GM21515 (cell line): ENCODE data around the gene MRPL24.
"Not testable (repeated sequence)": the region's sequence is repeated elsewhere in the genome, so short reads cannot be mapped to it uniquely, and the experiment has no call there.

Source experiments
- ATAC-seq: cut with Tn5 transposase; IDR thresholded peaks from one replicate; pipeline ENCODE4 v1.9.1; 2021; ENCODE audit not compliant: unreplicated experiment

Gene MRPL24

DNA sequence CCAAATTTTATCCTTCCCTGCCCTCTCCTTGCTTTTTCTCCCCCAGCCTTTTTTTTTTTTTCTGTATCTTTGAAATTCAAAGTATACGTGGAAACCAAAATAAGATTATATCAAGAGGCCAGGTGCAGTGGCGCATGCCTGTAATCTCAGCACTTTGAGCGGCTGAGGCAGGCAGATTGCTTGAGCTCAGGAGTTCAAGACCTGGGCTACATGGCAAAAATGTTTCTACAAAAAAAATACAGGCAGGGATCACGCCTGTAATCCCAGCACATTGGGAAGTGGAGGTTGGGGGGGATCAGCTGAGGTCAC is 19.9 kb upstream of the MRPL24 start:
- no peak for ATAC-seq

DNA sequence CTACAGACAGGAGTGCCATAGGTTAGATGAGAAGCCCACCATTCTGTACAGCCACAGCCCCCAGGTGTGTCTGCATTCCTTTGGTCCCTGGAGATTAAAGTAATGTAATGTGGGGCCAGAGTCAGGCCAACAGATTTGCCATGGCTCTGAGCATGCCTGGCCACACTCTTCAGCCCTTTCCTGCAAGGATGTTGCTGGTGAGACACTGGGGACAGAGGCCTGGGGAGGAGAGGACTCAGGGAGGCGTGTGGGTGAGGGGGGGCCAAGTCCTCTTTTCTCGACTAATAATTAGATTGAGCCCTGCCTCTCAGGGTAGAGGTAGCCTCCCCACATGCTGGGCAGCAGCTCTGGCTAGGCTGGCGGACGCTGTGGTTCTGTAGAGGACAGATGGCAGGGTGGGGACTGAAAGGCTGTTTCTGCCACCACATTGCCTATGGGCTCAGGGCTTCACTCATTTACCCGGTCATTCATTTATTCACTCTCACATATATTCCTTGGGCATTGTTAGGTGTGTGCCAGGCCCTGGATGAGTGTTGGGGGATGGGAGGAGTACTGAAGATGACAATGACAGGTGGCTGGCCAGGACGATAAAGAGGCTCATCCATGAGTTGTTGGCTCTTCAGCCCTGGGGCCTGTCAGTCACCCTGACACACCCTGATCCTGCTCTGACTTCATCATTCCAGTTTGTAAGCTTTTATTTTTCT is 19.4 kb upstream of the MRPL24 start:
- no peak for ATAC-seq

DNA sequence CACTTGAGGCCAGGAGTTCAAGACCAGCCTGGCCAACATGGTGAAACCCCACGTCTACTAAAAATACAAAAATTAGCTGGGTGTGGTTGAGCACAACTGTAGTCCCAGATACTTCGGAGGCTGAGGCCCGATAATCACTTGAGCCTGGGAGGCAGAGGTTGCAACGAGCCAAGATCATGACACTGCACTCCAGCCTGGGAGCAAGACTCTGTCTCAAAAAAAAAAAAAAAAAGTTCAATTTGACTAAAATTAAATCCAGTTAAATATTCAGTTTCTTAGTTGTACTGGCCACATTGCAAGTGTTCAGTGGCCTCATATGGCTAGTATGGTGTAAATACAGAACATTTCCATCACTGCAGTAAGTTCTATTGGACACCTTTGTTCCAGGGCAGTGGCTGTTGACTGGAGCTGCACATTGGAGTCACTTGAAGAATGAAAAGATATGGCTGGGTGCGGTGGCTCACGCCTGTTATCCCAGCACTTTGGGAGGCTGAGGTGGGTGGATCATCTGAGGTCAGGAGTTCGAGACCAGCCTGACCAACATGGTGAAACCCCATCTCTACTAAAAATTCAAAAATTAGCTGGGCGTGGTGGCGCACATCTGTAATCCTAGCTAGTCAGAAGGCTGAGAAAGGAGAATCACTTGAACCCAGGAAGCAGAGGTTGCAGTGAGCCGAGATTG is 16.8 kb upstream of the MRPL24 start:
- not testable (repeated sequence) for ATAC-seq

DNA sequence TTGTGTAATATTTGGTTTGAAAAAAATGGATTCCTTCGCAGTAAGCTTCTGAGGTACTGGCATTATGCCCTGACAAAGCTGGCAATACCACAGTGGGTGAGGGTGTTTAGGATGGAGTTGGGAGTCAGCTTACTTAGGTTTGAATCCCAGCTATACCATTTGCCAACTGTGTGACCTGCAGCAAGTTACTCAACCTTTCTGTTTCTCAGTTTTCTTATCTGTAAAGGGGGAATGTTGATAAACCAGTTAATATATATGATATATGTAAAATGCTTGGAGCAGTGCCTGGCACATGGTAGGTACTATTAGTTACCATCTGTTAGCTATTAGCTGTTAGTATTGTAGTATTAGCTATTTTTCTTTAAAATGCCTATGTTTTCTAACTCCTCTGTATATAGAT is 15.5 kb upstream of the MRPL24 start:
- no peak for ATAC-seq

DNA sequence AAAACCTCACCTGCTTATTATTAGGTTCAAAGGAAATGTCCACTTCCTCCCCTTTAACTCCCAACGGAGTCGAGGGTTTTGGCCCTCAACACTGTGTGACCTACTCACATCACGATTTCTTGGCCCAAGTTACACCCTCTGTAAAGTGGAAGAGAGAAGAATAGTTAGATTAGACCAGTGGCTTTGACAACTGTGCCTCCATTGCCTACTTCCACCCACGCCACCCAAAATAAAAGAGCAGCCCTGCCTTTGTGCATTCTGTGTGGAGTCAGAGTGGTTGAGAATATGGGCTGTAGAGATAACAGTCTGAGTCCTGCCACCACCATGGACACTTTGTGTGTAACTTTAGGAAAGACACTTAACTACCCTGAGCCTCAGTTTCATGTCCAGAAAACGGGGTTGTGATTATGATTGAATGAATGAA is 14.7 kb upstream of the MRPL24 start:
- ATAC-seq: no peak

DNA sequence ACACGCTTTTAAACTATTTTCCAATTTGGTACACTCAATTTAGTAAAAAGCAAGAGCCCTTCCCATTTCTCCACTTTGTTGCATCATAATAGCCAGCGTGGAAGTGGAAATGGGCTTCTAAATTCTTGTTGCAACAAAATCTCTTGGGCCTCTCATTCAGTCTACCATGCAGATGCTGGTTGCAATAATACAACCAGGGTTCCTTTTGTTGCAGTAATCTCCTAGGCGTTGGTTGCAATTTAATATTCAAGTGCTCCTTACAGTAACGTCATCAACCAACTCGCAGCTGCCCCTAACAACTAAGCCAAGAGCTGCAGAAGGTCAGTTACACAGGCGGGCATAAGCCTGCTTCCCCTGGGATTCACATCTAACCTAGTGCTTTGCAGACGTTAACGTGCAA is 13.3 kb upstream of the MRPL24 start:
- ATAC-seq: no peak

DNA sequence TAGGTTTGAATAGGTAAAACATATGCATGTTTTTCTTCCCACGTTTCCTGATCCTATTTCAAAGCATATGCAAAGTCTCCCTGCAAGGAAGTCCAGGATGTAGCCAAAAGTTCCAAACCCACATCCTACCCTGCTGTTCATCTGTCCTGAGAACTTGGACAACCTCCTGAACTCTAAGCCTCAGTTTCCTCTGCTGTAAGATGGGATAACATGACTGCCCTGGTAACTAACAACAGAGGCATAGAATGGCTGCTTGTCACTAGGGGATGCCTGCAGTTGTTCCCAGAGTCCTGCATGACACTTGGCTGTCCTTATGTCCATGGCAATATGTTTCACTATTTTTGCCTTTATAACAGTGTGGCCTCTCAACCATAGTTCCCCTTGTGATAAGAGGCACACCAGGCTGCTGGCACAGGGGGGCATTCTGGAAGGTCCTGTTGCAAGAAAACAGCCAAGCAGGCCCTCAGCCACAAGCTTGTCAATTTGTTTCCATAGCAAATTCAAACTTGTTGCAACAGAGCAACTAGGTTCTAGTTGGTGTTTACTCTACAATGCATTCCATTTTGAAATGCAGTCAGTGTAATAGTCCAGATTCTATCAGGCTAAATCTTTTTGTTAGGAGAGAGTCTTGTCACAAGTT is 12.1 kb upstream of the MRPL24 start:
- no peak for ATAC-seq

DNA sequence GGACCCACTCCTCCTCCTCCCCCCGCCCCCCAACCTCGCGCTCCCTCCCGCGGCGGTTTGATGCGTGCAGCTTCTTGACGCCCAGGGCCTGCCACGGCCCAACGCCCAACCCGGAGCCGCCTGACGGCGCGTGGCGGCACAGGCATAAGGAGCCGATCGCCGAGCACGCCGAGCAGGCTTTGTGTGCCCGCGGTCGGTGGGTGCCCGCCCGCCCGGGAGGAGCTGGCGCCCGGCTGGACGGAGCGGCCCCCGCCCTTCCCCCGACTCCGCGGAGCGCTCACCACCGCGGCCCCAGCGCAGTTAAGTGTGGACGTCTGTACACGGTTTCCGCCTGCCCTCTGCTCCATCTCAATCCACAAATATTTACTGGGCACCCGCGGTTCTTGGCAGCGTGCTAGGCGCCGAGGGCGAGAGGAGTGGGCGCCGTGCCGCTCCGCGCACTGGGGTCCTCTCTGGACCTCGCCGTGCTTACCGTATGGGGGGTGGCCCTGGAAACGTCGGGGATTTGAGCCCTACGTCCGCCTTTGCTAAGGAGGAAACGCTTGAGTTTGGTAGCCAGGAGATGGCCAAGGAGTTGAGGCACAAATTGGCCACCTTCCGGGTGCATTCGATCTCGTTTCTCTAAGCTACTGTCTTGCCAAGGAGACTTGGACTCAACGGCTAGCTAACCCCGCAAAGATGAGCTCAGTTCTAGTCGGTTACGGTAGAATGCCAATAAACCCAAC is 11.0 kb upstream of the MRPL24 start:
- ATAC-seq: peak; percentile 59

DNA sequence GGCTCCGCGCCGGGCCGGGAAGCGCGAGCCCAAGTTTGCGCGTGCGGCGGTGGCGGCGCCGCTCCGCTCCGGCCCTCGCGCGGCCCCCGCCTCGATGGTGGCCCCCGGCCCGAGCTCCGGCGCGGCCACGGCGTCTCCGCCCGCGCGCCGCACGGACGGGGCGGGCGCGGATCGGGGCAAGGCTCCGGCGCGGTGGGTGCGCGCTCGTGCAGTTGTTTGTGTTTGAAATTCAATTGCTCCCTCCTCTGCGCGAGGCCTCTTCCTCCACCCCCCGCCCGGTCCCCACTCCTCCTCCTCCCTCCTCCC is 10.5 kb upstream of the MRPL24 start, which contains the start of gene HDGF:
Gene HDGF, minus strand, starts transcription at position 225 of the 306 bp plus-strand sequence. CDS start 246 bp downstream, outside the sequence.
- peak; percentile 16 for ATAC-seq

DNA sequence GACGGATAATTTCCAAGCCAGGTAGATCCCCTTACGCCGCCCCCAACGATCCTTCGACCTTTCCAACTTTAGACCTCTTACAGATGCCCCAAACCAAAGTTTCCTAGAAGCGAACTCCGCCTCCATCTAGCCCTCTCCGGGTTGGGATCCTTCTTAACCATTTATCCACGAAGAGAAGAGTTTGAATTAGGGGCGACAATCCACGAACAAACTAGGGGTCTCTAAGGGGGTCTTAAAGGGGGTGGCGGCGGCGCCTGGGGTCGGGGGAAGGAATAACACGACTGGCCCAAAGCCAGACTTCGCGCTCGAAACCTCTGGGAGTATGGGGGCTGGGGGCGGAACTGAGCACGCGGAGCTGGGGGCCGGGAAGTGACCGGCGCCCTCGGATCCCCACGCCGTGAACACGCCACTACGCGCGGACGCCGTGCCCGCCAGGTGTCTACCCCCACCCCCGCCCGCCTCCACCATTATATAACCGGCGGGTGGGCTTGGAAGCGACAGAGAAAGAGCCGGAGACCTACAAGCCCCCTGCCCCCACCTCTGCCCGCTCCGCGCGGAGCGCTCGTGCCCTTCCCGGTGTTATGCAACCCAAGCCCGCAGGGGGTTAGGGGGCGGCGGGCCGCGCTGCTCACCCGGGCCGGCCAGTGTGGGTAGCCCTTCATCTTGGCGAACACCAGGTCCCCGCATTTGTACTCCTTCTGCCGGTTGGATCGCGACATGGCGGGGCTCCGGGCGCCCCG is 10.0 kb upstream of the MRPL24 start:
- peak; percentile 6 for ATAC-seq

DNA sequence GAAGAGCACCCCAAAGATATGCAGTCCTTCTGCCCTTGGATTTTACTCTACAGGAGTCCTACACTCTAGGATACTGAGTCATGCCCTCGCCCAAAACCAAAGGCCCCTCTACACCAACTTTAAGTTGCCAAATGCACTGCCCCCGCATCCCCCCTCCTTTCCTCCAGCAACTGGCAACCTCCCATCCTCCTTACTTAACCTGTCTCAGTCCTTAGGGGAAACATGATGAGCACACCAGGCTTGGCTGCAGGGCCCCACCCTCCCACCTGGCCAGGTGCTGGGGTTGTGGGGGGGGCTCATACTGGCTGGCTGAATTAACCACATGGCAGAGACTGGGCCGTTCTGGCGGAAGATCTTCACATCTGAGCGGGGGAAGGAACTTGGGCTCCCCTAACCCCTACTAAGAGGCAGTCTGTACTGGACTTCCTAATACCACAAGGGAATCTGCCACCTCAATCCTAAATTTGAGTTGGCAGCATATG is 9.3 kb upstream of the MRPL24 start:
- ATAC-seq: no peak

DNA sequence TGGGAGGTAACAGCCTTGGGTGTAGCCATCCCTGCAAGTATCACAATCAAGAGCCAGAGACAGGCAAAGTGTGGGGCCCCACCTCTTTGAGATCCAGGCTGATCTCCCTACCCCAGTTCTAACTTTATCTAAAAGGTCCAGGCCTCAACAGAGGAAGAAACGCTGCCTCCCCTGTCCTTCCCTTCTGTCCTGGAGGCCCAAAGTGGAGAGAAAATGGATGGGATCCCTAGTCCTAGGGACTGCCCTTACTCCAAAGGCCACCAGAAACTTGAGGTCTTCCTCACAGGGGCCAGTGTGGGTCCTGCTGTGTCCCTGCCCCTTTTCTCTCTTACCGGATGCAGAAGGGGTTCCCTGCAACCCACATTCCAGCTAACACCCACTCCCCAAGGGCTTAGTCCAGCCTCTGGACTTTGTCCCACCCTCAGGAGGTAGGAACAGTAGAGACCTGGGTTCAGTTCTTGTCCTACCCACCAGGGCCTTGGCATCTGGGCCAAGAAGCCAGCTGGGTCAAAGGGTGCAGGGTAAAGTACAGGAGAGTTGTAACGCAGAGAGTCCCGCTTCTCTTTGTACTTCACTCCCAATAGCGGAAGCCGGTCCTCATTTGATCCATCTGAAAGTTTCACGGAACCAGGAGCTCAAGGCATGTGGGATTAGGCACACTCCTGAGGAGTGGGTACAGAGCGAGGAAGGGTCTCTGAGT is 8.7 kb upstream of the MRPL24 start:
- no peak for ATAC-seq

DNA sequence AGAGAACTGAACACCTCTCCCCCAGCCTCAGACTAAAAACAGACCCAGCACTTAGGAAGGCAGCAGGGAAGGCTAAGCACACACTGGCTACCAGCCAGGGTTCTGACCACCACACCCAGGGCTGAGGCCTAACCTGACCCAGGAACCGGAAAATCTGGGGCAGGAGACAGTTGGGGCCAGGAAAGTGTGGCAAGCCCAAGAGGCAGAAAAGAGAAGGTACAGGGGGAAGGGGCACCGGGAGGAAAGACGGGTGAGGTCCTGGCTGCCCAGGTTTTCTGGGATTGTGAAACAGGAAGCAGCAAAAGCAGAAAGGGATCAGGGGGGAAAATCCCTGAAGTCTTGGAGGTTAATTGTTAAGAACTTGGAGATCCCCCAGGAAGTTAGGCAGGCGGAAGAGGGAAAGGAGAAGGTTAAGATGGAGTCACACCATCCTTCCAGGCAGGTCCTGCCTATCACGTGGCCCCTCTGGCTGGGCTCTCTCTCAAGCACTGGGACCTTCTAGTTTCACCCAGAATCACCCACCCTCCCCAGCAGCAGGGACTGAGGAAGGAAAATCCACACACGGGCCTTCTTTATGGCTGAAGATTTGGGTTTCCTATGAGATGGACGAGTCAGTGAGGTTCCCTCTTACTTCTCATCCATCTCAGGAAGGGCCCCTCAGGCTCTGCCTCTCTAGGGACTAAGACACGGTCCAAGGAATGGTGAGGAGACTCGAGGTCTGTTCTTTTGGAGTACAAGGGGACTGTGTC is 8.0 kb upstream of the MRPL24 start:
- ATAC-seq: no peak

DNA sequence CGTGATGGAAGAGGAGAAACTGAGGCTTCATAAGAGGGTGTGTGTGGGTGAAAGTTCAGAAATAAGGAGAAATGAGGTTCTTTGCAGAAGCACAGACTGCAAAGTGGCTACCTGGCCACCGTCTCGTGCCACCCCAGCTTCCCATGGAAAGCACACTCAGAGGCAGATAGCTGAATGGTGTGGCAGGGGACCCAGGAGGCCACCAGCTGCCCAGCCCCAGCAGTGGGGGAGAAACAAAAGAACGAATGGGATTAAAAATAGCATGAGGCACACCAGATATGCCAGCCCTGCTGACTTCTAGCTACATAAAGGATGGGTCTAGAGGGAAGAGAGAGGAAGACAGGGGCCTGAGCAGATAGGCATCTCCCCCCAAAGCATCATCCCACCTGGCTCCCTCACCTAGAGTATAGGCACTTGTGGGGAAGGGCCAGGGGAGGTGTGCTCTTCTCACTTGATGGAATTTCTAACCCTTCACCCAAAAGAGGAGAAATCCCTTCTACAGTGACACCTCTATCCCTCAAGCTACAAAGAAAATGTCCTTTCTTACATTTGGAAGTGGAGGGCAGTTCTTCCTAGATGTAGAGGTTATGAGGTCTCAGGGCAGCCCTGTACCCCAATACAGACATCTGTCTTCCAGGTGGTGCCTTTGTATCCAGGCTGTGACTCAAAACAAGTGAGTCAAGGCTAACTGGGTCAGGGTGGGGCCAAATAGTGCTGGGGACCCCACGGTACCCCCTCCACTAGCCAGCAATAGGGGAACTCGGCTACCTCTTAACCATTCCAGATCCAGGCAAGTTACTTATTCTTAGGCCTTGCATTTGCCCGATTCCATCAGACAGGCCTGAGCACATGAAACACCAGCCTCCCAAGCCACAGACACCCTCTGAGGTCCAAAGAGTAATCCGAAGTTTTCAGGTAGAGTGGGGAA is 7.1 kb upstream of the MRPL24 start:
- no peak for ATAC-seq

DNA sequence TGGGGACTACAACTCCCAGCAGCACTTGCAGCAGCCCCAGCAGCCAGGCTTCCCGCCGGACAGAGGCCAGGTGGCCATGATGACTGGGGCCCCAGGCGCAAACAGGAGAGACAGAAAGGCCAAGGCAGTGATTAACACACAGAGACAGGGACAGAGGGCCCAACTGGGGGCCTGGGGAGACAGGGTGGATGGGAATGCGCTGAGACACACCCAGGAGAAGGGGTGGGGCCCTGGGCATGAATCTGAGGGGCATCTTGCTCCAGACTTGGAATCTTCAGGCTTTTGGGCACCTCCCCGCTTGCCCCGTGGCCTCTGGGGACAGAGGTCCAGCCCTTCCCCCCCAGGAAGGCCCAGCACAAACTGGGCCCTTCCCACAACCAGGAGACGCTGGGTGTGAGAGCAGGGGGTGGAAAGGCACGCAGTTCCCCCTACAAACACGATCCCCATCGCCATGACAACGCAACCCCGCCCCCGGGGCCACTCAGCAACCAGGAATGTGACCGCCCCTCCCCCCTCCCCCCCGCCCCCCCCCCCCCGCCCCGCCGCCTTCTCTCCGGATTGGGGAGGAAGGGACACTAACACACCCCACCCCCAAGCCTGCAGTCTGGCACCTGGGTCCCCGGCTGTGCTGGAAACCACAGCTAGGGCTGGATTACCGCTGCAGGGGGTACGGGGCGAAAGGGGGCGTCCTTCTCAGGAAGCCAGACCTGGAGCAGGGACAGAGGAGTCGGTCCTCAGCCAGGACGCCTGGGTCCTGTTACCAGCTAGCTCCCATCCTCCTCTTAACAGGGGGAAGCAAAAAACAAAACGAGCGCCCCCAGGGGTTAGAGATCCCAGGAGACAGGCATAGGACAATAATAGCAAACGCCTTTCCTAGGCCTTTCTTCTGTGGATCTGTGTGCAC is 6.1 kb upstream of the MRPL24 start:
- ATAC-seq: no peak

DNA sequence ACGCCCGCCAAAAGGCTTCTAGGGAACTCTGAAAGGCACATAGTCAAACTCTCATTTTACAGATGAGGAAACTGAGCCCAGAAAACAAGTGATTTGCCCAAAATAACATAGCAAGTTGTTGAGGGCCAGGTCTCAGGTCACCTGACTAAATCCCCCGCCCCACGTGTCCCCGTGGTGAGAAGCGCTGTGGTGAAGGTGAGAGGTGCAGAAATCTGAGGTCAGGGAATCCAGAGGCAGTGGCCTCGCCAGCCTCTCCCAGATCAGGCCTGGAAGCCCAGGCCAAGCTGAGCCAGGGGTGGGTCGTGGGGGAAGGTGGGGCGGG is 5.5 kb upstream of the MRPL24 start:
- ATAC-seq: no peak

DNA sequence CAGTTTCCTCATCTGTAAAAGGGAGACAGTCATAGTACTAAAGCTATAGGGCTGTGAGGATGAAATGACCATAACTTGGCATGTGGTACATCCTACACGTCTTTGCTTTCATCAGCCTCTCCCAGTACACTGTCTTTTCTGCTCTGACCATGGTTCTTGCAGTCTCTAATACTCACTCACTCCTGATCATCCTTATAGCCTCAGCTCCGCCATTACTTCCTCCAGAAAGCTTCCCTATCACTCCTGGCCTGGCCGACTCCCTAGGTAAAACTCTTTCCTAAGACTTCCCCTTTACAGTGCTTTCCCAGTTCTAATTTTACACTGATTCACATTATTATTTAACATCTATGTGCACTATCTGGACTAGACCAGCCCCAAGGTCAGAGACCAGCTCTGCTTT is 5.0 kb upstream of the MRPL24 start:
- no peak for ATAC-seq
